GM12878 (cell line): ENCODE results near the gene OGFR.

Experiments used
- CTCF ChIP-seq, 3 experiments: IDR thresholded peaks in 2 of 3; conservative IDR thresholded peaks in 1 of 3; 2 replicates each; pipeline ENCODE4 v1.5.1; 2011; ENCODE audit warnings: low read depth in 3 of 3, low read length in 3 of 3, mild to moderate bottlenecking in 3 of 3, control low read depth in 2 of 3, moderate library complexity in 2 of 3, inconsistent platforms in 1 of 3, mixed read lengths in 1 of 3; ENCODE audit not compliant: control insufficient read depth in 2 of 3, insufficient read depth in 1 of 3; ENCODE audit errors: extremely low read depth in 1 of 3
- POLR2A ChIP-seq: IDR thresholded peaks from 2 replicates; pipeline ENCODE4 v1.6.1; 2011; ENCODE audit warnings: low read depth, mild to moderate bottlenecking, low read length
- RAD21 ChIP-seq: IDR thresholded peaks from 2 replicates; pipeline ENCODE4 v1.6.1; 2011; ENCODE audit warnings: mild to moderate bottlenecking, low read depth, low read length, moderate library complexity; ENCODE audit not compliant: insufficient read depth
- SIN3A ChIP-seq: IDR thresholded peaks from 2 replicates; pipeline ENCODE4 v1.6.1; 2012; ENCODE audit warnings: low read depth, low read length, improper control_type of control experiment
- ZBTB33 ChIP-seq: fragments of 450-650 bp; IDR thresholded peaks from 2 replicates; pipeline ENCODE4 v1.6.1; 2017; ENCODE audit warnings: mild to moderate bottlenecking

GRCh38 chr20:62825333-62825985 is 20.8 kb downstream of the OGFR start:
- TF ChIP-seq RAD21 = no peak
- no peak for TF ChIP-seq CTCF (IDR thresholded peaks at IDR 0.05 in 2 of 3, conservative IDR thresholded peaks at IDR 0.05 in 1 of 3; ENCODE audit: control insufficient read depth in 2 of 3, extremely low read depth in 1 of 3, insufficient read depth in 1 of 3, low read depth in 3 of 3, low read length in 3 of 3)
- no peak for TF ChIP-seq POLR2A
- no peak for TF ChIP-seq SIN3A
- no peak for TF ChIP-seq ZBTB33
